ENCODE data around the gene ZBED5. TPM values are rescaled to one million over a fixed set of nuclear protein-coding genes. Genes with fewer than 3 reads are reported as not detected.

The ZBED5 gene
- polyA plus RNA-seq, 1 donor from 2014 or later: 178 TPM

DNA sequence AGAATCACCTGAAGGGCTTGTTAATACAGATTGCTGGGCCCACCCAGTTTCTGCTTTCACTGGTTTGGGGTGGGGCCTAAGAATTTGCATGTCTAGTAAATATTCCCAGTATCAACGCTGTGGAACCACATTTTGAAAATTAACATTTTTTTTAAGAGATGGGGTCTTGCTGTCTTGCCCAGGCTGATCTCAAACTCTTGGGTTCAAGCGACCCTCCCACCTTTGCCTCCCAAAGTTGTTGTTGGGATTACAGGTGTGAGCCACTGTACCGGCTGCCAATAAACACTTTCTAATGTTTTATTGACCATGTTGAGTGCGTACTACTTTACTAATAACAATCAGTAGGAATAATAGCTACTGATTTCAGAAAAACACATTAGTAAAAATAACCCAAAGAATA lies 51.6 kb downstream of the ZBED5 start:
- Histone ChIP-seq H3K4me3 (ENCODE audit: low read length) (peak overlapping the region; percentile 97), H3K9ac (ENCODE audit: low read length) (no peak overlapping the region)

DNA sequence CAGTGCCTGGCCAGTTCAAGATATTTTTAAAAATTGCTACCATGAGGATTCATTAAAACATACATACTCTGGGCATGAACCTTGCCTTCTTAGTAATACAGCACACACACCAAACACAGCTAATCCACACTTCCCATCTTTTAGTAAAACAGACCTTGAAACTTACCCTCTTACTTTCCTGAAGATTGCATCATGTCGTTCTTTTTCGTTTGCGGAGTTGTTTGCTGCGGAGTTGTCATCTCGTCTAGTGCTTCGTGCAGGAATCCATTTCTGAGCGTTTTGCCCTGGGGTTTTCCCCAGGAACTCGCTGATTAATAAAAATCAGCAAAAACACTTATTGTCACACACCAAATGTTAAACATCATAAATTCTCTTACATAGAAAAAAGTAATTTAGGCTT lies 52.1 kb downstream of the ZBED5 start:
- no peak for TF ChIP-seq SMC3 (conservative IDR thresholded peaks at IDR 0.05; ENCODE audit: poor library complexity)
- TF ChIP-seq, protein P1, sequence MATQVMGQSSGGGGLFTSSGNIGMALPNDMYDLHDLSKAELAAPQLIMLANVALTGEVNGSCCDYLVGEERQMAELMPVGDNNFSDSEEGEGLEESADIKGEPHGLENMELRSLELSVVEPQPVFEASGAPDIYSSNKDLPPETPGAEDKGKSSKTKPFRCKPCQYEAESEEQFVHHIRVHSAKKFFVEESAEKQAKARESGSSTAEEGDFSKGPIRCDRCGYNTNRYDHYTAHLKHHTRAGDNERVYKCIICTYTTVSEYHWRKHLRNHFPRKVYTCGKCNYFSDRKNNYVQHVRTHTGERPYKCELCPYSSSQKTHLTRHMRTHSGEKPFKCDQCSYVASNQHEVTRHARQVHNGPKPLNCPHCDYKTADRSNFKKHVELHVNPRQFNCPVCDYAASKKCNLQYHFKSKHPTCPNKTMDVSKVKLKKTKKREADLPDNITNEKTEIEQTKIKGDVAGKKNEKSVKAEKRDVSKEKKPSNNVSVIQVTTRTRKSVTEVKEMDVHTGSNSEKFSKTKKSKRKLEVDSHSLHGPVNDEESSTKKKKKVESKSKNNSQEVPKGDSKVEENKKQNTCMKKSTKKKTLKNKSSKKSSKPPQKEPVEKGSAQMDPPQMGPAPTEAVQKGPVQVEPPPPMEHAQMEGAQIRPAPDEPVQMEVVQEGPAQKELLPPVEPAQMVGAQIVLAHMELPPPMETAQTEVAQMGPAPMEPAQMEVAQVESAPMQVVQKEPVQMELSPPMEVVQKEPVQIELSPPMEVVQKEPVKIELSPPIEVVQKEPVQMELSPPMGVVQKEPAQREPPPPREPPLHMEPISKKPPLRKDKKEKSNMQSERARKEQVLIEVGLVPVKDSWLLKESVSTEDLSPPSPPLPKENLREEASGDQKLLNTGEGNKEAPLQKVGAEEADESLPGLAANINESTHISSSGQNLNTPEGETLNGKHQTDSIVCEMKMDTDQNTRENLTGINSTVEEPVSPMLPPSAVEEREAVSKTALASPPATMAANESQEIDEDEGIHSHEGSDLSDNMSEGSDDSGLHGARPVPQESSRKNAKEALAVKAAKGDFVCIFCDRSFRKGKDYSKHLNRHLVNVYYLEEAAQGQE (IDR thresholded peaks at IDR 0.05; ENCODE audit: borderline replicate concordance): no peak
- H3K9me3 ChIP-seq (ENCODE audit: low read length): no peaks in the 10 kb centered on the region
- peaks cover 42% of the 10 kb centered on the region for H3K36me3 ChIP-seq (ENCODE audit: insufficient read depth, low read length)
- H2AFZ ChIP-seq (ENCODE audit: low read depth, low read length): no peak overlapping the region
- H3K9ac ChIP-seq (ENCODE audit: low read length): no peak overlapping the region
- no peaks in the 10 kb centered on the region for H3K27me3 ChIP-seq (ENCODE audit: insufficient read depth, low read depth, low read length)
- peaks cover 4% of the 10 kb centered on the region for H4K20me1 ChIP-seq (ENCODE audit: insufficient read depth)
- peak overlapping the region; percentile 97 for H3K4me3 ChIP-seq (ENCODE audit: low read length)
- peaks cover 28% of the 10 kb centered on the region for H3F3A ChIP-seq (ENCODE audit: insufficient read depth, low read length, poor library complexity, severe bottlenecking)
- H3K4me2 ChIP-seq (ENCODE audit: low read length): peak overlapping the region; percentile 100
- H3K9me2 ChIP-seq (ENCODE audit: insufficient read depth, low read length): no peaks in the 10 kb centered on the region
- peaks cover 80% of the 10 kb centered on the region for H3K79me2 ChIP-seq (replicated peaks; ENCODE audit: insufficient read depth, low read length)
- H3K27ac ChIP-seq (ENCODE audit: low read length): no peak overlapping the region

More for the DNA sequence above, 51.6 kb downstream of the ZBED5 start:
- H2AFZ ChIP-seq (ENCODE audit: low read depth, low read length): no peak overlapping the region
- no peak for TF ChIP-seq RAD21 (conservative IDR thresholded peaks at IDR 0.05)
- TF ChIP-seq, protein P2, sequence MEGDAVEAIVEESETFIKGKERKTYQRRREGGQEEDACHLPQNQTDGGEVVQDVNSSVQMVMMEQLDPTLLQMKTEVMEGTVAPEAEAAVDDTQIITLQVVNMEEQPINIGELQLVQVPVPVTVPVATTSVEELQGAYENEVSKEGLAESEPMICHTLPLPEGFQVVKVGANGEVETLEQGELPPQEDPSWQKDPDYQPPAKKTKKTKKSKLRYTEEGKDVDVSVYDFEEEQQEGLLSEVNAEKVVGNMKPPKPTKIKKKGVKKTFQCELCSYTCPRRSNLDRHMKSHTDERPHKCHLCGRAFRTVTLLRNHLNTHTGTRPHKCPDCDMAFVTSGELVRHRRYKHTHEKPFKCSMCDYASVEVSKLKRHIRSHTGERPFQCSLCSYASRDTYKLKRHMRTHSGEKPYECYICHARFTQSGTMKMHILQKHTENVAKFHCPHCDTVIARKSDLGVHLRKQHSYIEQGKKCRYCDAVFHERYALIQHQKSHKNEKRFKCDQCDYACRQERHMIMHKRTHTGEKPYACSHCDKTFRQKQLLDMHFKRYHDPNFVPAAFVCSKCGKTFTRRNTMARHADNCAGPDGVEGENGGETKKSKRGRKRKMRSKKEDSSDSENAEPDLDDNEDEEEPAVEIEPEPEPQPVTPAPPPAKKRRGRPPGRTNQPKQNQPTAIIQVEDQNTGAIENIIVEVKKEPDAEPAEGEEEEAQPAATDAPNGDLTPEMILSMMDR (IDR thresholded peaks at IDR 0.05; ENCODE audit: poor library complexity, severe bottlenecking): no peak
- TF ChIP-seq EP300 (conservative IDR thresholded peaks at IDR 0.05; ENCODE audit: poor library complexity, severe bottlenecking): no peak
- TF ChIP-seq SMC3 (conservative IDR thresholded peaks at IDR 0.05; ENCODE audit: poor library complexity): no peak
- TF ChIP-seq POLR2AphosphoS5 (IDR thresholded peaks at IDR 0.05): no peak
- TF ChIP-seq TAF1 (IDR thresholded peaks at IDR 0.05; ENCODE audit: low read depth): no peak
- no peak for TF ChIP-seq MXI1 (conservative IDR thresholded peaks at IDR 0.05; ENCODE audit: poor library complexity, severe bottlenecking)
- TF ChIP-seq EZH2 (IDR thresholded peaks at IDR 0.05; ENCODE audit: borderline replicate concordance, insufficient read depth, low read length, poor library complexity, severe bottlenecking): no peak
- TF ChIP-seq, protein P1 (IDR thresholded peaks at IDR 0.05; ENCODE audit: borderline replicate concordance): no peak
- H3F3A ChIP-seq (ENCODE audit: insufficient read depth, low read length, poor library complexity, severe bottlenecking): peaks cover 28% of the 10 kb centered on the region
- peaks cover 38% of the 10 kb centered on the region for H3K36me3 ChIP-seq (ENCODE audit: insufficient read depth, low read length)
- H4K20me1 ChIP-seq (ENCODE audit: insufficient read depth): peaks cover 4% of the 10 kb centered on the region
- H3K27me3 ChIP-seq (ENCODE audit: insufficient read depth, low read depth, low read length): no peaks in the 10 kb centered on the region
- H3K79me2 ChIP-seq (replicated peaks; ENCODE audit: insufficient read depth, low read length): peaks cover 83% of the 10 kb centered on the region
- no peaks in the 10 kb centered on the region for H3K9me2 ChIP-seq (ENCODE audit: insufficient read depth, low read length)
- H3K9me3 ChIP-seq (ENCODE audit: low read length): no peaks in the 10 kb centered on the region
- H3K4me2 ChIP-seq (ENCODE audit: low read length): peak overlapping the region; percentile 100
- no peak overlapping the region for H3K27ac ChIP-seq (ENCODE audit: low read length)

Measured in neural cell (in vitro differentiated cells).